Smooth muscle cell (in vitro differentiated cells): ENCODE results near the gene RAMP2. TPM values are rescaled to one million over a fixed set of nuclear protein-coding genes. Genes with fewer than 3 reads are reported as not detected.

Experiments
- DNase-seq: peaks from one replicate; lab custom pipeline; 2025; ENCODE audit not compliant: unreplicated experiment; lab: John Stamatoyannopoulos, UW
- H2AFZ ChIP-seq: fragments of 200-600 bp; sonication (generic); 2 replicates; pipeline ENCODE4 v1.6.0; 2016; ENCODE audit warnings: antibody characterized with exemption, low read depth, mild to moderate bottlenecking
- H3F3A ChIP-seq: fragments of 200-600 bp; sonication (generic); 2 replicates; pipeline ENCODE4 v1.6.0; 2017; ENCODE audit warnings: antibody characterized with exemption, low read depth
- H3K27ac ChIP-seq: fragments of 200-600 bp; sonication (generic); 2 replicates; pipeline ENCODE4 v1.5.1; 2016; ENCODE audit warnings: low read depth, mild to moderate bottlenecking
- H3K27me3 ChIP-seq: fragments of 200-600 bp; sonication (generic); 2 replicates; pipeline ENCODE4 v1.6.1; 2016; ENCODE audit warnings: low read depth, mild to moderate bottlenecking
- H3K36me3 ChIP-seq: fragments of 200-600 bp; sonication (generic); 2 replicates; pipeline ENCODE4 v1.5.1; 2016; ENCODE audit warnings: low read depth
- H3K4me1 ChIP-seq: fragments of 200-600 bp; sonication (generic); 2 replicates; pipeline ENCODE4 v1.5.1; 2016; ENCODE audit warnings: low read depth
- H3K4me2 ChIP-seq: fragments of 200-600 bp; sonication (generic); 2 replicates; pipeline ENCODE4 v1.6.0; 2016; ENCODE audit warnings: mild to moderate bottlenecking
- H3K4me3 ChIP-seq: fragments of 200-600 bp; sonication (generic); 2 replicates; pipeline ENCODE4 v1.5.1; 2016; ENCODE audit warnings: mild to moderate bottlenecking
- H3K79me2 ChIP-seq: fragments of 200-600 bp; sonication (generic); 2 replicates; pipeline ENCODE4 v1.6.0; 2016; ENCODE audit warnings: low read depth, mild to moderate bottlenecking
- H3K9ac ChIP-seq: fragments of 200-600 bp; sonication (generic); 2 replicates; pipeline ENCODE4 v1.6.0; 2016; ENCODE audit warnings: low read depth
- H3K9me3 ChIP-seq: fragments of 200-600 bp; sonication (generic); replicated peaks from 2 replicates; pipeline ENCODE4 v1.5.1; 2016; ENCODE audit warnings: low read depth
- H4K20me1 ChIP-seq: fragments of 200-600 bp; sonication (generic); 2 replicates; pipeline ENCODE4 v1.6.0; 2016; ENCODE audit warnings: low read depth
- WGBS: methylation state at CpG from one replicate; pipeline ENCODE4 v1.1.7; 2016; ENCODE audit warnings: low lambda C conversion rate; 5-methylcytosine and 5-hydroxymethylcytosine counted together
- polyA plus RNA-seq: library from polyadenylated mRNA; unstranded; fragments of >200 nt; fragmentation: Nextera tagmentation; extraction: Ambion mirVana; gene quantifications from 2 replicates; pipeline ENCODE4 v1.2.1, GENCODE V29; 2016
- total RNA-seq: library from RNA; depleted of rRNA; stranded (reverse); fragments of >200 nt; gene quantifications from 2 replicates; pipeline ENCODE4 v1.2.3, GENCODE V29; 2014
- TF ChIP-seq, protein P1 (sequence below): fragments of 200-600 bp; sonication (generic); IDR thresholded peaks from 2 replicates; pipeline ENCODE4 v1.5.1; 2017; ENCODE audit warnings: borderline replicate concordance, mild to moderate bottlenecking, antibody characterized with exemption; ENCODE audit not compliant: insufficient read depth, poor library complexity, severe bottlenecking

Gene RAMP2
- total and polyA plus RNA-seq, 2 experiments from 2014 or later, result 8.9 to 25.7 TPM

DNA sequence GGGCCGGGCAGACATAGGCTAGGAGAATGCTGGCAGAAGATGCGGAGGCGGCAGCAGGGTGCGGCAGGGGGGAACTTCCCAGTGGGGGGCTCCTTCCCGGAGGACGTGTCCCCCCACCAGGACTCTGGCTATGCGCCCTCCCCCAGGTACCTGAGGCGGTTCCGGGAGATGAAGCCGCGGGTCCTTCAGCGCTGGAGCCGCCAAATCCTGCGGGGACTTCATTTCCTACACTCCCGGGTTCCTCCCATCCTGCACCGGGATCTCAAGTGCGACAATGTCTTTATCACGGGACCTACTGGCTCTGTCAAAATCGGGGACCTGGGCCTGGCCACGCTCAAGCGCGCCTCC is 22.7 kb downstream of the RAMP2 start:
- H3K36me3 ChIP-seq, result no peaks in the 10 kb centered on the region
- no peaks in the 10 kb centered on the region for H3F3A ChIP-seq
- H3K27ac ChIP-seq, result no peak overlapping the region
- WGBS, result 89% methylated on average over 20 of the region's 22 CpGs
- TF ChIP-seq, protein P1, sequence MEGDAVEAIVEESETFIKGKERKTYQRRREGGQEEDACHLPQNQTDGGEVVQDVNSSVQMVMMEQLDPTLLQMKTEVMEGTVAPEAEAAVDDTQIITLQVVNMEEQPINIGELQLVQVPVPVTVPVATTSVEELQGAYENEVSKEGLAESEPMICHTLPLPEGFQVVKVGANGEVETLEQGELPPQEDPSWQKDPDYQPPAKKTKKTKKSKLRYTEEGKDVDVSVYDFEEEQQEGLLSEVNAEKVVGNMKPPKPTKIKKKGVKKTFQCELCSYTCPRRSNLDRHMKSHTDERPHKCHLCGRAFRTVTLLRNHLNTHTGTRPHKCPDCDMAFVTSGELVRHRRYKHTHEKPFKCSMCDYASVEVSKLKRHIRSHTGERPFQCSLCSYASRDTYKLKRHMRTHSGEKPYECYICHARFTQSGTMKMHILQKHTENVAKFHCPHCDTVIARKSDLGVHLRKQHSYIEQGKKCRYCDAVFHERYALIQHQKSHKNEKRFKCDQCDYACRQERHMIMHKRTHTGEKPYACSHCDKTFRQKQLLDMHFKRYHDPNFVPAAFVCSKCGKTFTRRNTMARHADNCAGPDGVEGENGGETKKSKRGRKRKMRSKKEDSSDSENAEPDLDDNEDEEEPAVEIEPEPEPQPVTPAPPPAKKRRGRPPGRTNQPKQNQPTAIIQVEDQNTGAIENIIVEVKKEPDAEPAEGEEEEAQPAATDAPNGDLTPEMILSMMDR, result no peak
- no peaks in the 10 kb centered on the region for H3K79me2 ChIP-seq
- H3K4me1 ChIP-seq, result no peaks in the 10 kb centered on the region
- peaks cover 28% of the 10 kb centered on the region for H3K27me3 ChIP-seq
- no peaks in the 10 kb centered on the region for H4K20me1 ChIP-seq
- no peak for DNase-seq
- H3K4me2 ChIP-seq, result no peak overlapping the region
- no peak overlapping the region for H2AFZ ChIP-seq
- no peak overlapping the region for H3K4me3 ChIP-seq
- H3K9me3 ChIP-seq, result no peaks in the 10 kb centered on the region
- H3K9ac ChIP-seq, result no peak overlapping the region

DNA sequence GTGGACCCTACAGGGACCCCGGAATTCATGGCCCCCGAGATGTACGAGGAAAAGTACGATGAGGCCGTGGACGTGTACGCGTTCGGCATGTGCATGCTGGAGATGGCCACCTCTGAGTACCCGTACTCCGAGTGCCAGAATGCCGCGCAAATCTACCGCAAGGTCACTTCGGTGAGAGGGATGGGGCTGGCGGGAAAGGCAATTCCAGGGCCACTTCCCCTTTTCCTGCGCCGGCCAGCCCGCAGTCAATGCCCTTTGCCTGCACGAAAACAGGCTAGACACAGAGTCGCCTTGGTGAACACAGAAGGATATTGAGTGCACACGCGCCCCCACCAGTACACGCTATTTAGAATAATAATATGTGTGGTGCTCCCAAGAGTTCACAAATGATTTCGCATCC is 23.4 kb downstream of the RAMP2 start:
- no peak overlapping the region for H2AFZ ChIP-seq
- WGBS, result 94% methylated on average over 23 of the region's 25 CpGs
- no peak overlapping the region for H3K27ac ChIP-seq

DNA sequence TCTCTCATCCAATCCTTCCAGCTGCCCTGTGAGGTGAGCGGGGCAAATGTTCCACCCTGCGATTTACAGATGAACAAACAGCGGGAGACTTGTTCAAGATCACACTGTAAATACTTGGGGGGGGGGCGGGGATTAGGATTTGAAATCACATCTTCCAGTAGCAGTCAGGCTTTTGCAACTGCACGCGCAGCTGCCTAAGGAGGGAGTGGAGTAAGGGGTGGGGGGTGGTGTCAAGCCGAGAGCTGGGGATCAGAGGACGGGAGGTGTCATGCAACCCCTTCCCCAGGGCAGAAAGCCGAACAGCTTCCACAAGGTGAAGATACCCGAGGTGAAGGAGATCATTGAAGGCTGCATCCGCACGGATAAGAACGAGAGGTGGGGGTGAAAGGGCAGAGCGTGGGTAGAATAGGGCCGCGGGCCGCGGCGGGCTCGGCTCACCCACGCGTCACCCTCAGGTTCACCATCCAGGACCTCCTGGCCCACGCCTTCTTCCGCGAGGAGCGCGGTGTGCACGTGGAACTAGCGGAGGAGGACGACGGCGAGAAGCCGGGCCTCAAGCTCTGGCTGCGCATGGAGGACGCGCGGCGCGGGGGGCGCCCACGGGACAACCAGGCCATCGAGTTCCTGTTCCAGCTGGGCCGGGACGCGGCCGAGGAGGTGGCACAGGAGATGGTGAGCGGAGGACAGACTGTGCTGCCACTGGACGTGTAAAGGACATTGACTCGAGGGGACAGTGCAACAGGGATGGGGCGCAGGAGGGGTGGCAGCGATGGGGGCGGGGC is 24.0 kb downstream of the RAMP2 start:
- Histone ChIP-seq H3K27ac (no peak overlapping the region), H3K36me3 (no peaks in the 10 kb centered on the region), H3F3A (no peaks in the 10 kb centered on the region), H3K4me3 (no peak overlapping the region), H4K20me1 (no peaks in the 10 kb centered on the region), H3K79me2 (no peaks in the 10 kb centered on the region), H3K4me1 (no peaks in the 10 kb centered on the region), H3K27me3 (peaks cover 28% of the 10 kb centered on the region), H3K9me3 (no peaks in the 10 kb centered on the region), H2AFZ (no peak overlapping the region), H3K9ac (no peak overlapping the region), H3K4me2 (no peak overlapping the region)
- DNase-seq, result no peak
- TF ChIP-seq, protein P1, result no peak
- WGBS, result 93% methylated on average over 49 of the region's 52 CpGs

More for the DNA sequence above, 23.4 kb downstream of the RAMP2 start:
- Histone ChIP-seq H3F3A (no peaks in the 10 kb centered on the region), H3K36me3 (no peaks in the 10 kb centered on the region), H3K4me2 (no peak overlapping the region), H3K9ac (no peak overlapping the region), H3K4me1 (no peaks in the 10 kb centered on the region), H3K79me2 (no peaks in the 10 kb centered on the region), H4K20me1 (no peaks in the 10 kb centered on the region), H3K4me3 (no peak overlapping the region), H3K27me3 (peaks cover 28% of the 10 kb centered on the region), H3K9me3 (no peaks in the 10 kb centered on the region)
- no peak for DNase-seq
- TF ChIP-seq, protein P1, result no peak

GRCh38 chr17:42787266-42787665 is 26.2 kb downstream of the RAMP2 start:
- Histone ChIP-seq H3F3A (no peaks in the 10 kb centered on the region), H3K4me2 (no peak overlapping the region), H3K79me2 (no peaks in the 10 kb centered on the region), H3K27ac (no peak overlapping the region), H3K36me3 (no peaks in the 10 kb centered on the region), H3K9ac (no peak overlapping the region), H3K9me3 (no peaks in the 10 kb centered on the region), H3K4me1 (no peaks in the 10 kb centered on the region), H3K27me3 (peaks cover 10% of the 10 kb centered on the region), H4K20me1 (no peaks in the 10 kb centered on the region), H3K4me3 (no peak overlapping the region), H2AFZ (no peak overlapping the region)
- no peak for DNase-seq
- TF ChIP-seq, protein P1, result no peak
- 90% methylated on average over 10 of the region's 11 CpGs for WGBS
